Erythroblast (primary cell): ENCODE data around the gene RPL15.

Experiments
- GATA1 ChIP-seq: IDR thresholded peaks from 2 replicates; pipeline ENCODE4 v1.6.1; 2011; ENCODE audit warnings: low read depth, mild to moderate bottlenecking, control low read depth, low read length, moderate library complexity
- POLR2A ChIP-seq: IDR thresholded peaks from 2 replicates; pipeline ENCODE4 v1.6.1; 2011; ENCODE audit warnings: mild to moderate bottlenecking, low read length

GRCh38 chr3:23894254-23895061 lies 22.5 kb upstream of the RPL15 start:
- TF ChIP-seq POLR2A (no peak), GATA1 (no peak)
